ENCODE measurements around the gene ANKRD17.

DNA sequence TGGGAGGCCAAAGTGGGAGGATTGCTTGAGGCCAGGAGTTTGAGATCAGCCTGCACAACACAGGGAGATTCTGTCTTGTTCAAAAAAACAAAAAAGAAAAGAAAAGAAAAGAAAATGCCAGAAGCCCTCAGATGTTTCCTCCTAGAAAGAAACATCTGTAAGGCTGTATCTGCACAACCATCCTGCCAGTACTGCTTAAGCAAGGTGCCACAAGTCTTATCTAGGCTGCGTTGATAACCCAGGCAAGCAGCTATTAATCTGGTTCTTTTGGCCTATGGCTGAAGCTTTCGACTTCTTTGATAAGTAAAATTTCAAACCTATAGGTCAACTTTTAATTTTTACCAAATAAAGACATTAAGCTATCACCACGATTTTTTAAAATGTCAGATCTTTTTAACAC is 192.2 kb downstream of the ANKRD17 start:
- TF ChIP-seq, protein P1, sequence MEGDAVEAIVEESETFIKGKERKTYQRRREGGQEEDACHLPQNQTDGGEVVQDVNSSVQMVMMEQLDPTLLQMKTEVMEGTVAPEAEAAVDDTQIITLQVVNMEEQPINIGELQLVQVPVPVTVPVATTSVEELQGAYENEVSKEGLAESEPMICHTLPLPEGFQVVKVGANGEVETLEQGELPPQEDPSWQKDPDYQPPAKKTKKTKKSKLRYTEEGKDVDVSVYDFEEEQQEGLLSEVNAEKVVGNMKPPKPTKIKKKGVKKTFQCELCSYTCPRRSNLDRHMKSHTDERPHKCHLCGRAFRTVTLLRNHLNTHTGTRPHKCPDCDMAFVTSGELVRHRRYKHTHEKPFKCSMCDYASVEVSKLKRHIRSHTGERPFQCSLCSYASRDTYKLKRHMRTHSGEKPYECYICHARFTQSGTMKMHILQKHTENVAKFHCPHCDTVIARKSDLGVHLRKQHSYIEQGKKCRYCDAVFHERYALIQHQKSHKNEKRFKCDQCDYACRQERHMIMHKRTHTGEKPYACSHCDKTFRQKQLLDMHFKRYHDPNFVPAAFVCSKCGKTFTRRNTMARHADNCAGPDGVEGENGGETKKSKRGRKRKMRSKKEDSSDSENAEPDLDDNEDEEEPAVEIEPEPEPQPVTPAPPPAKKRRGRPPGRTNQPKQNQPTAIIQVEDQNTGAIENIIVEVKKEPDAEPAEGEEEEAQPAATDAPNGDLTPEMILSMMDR (IDR thresholded peaks at IDR 0.05; ENCODE audit: extremely low read depth in 1 of 2, insufficient read depth in 1 of 2, low read depth in 1 of 2, low read length in 2 of 2), result no peak
- no peak for TF ChIP-seq POLR2A (IDR thresholded peaks at IDR 0.05; ENCODE audit: low read depth, low read length)
- TF ChIP-seq POLR2AphosphoS5 (IDR thresholded peaks at IDR 0.05; ENCODE audit: insufficient read depth, low read depth, low read length), result no peak
- TF ChIP-seq, protein P2, sequence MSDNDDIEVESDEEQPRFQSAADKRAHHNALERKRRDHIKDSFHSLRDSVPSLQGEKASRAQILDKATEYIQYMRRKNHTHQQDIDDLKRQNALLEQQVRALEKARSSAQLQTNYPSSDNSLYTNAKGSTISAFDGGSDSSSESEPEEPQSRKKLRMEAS (IDR thresholded peaks at IDR 0.05; ENCODE audit: insufficient read depth, insufficient read length), result no peak
- TF ChIP-seq JUN (IDR thresholded peaks at IDR 0.05; ENCODE audit: borderline replicate concordance, insufficient read depth, insufficient read length, low read depth), result no peak
- no peak for TF ChIP-seq EZH2 (IDR thresholded peaks at IDR 0.05; ENCODE audit: borderline replicate concordance, low read depth, low read length, severe bottlenecking)
- no peak for TF ChIP-seq GATA2 (IDR thresholded peaks at IDR 0.05; ENCODE audit: insufficient read depth, insufficient read length, low read depth, low read length)
- TF ChIP-seq MYC (IDR thresholded peaks at IDR 0.05; ENCODE audit: low read depth, low read length), result no peak
